GM21528 (cell line): ENCODE measurements around the gene GRK3.
"Not testable (repeated sequence)": the region's sequence is repeated elsewhere in the genome, so short reads cannot be mapped to it uniquely, and the experiment has no call there.

ENCODE experiments used
- ATAC-seq: cut with Tn5 transposase; IDR thresholded peaks from one replicate; pipeline ENCODE4 v1.9.1; 2021; ENCODE audit warnings: mild to moderate bottlenecking, moderate library complexity; ENCODE audit not compliant: unreplicated experiment, low FRiP score

GRK3 gene

GRCh38 chr22:25693268-25693565, 128.7 kb downstream of the GRK3 start:
- ATAC-seq, result no peak

DNA sequence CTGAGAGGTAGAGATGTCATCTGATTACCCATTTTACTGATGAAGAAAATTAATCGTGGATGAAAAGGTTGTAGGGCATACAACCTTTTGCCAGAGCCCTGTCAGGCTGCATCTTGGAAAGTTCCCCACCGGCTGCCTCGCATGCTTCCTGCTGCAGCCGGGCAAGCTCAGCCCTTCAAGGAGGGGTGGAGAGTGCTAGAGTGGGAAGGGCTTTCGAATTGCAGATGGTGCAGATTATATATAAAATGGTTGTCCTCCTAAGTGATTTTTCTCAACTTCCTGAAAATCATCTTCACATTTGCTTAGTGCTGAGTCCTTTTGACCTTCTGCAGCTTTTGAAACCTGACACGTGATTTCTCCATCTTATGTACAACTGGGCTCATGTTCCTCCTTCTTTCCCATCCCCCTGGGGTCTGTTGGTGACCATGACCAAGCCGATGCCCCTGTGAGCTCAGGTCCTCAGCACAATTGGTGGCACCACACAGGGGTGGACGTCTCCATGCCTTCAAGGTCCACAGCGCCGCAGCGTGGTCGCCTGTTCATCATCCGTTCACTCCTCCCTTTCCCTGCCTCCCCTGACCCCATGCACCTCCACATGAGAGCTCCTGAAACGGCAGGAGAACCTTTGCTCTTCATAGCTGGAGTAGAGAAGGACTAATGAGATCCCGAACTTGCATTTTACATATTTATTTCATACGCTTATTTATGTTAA, 129.9 kb downstream of the GRK3 start:
- ATAC-seq, result no peak

- ATAC-seq, result no peak
Measured at GRCh38 chr22:25695146-25695545, 130.7 kb downstream of the GRK3 start.

DNA sequence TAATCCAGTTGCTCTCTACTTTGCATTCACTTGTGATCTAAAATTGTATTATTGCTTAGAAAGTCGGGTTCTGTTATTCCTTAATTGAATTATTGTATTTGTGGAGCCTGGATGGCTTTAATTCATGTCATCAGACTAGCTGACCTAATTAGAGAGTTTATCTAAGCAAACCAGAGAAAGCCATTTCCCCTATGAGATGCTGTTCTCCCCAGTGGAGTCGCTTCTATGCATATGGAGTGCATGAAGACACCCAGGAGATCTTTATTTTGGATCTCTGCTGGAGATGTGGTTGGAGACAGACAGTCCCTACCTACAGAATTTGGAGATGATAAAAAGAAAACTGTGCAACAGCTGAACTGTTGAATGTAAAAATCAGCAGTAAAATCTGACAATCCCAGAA, 132.3 kb downstream of the GRK3 start:
- ATAC-seq, result no peak

DNA sequence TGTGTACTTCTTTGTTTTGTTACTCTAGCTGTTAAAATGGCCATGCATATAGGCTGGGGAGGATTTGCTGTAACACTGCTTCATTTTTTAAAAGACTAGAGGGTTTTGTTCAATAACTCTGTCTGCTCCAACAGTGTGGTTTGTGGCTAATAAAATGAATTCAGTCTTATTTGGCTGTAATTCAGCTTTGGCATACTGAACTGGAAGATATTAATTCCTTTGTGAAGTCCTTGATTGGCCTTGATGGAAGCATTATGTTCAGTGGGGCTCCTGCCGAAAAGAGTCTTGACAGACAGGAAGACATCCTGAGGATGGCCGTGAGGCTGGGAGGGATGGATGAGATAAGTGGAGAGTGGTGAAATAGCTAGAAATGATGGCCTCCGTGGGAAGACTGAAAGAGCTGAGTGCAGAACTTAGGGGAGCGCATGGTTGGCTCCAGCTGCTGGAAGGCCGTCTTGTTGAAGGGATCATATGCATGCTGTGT, 132.7 kb downstream of the GRK3 start:
- ATAC-seq, result no peak

GRCh38 chr22:25697978-25698377, 133.5 kb downstream of the GRK3 start:
- no peak for ATAC-seq

GRCh38 chr22:25698461-25698860, 134.0 kb downstream of the GRK3 start:
- no peak for ATAC-seq

- ATAC-seq, result no peak
Measured at GRCh38 chr22:25698978-25699377, 134.5 kb downstream of the GRK3 start.

DNA sequence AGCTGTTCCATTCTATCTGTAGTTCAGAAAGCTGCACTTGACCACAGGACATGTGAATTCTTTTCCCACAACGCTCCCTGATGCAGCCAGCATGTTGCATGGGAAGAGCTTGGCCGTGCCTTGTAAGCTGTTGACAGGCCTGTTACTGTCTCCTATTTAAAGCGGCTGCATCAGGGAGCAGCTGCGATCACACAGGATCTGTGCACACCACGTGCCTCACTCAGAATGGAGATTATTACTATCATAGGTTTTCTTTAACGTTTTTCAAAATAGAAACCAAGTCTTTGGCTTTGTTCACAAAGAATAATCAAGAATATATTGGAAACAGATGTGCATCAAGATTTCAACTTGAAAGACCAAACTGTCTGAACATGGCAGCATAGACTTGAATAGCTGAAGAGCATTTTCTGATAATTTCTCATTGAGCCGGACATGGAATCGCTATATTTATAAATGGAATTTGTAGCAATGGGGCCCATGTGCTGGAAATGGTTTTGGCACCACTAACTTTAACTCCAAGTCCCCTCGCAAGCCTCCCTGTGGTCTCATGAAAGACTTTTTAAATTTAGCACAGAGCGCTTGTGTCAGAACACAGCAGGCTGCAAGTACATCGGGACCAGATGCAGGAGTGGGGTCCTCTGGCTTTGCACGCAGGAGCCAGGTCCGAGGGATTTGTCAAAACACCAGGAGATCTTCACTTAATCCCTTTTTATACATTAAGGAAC, 136.7 kb downstream of the GRK3 start:
- ATAC-seq, result no peak

GRCh38 chr22:25702040-25702439, 137.6 kb downstream of the GRK3 start:
- ATAC-seq, result no peak

DNA sequence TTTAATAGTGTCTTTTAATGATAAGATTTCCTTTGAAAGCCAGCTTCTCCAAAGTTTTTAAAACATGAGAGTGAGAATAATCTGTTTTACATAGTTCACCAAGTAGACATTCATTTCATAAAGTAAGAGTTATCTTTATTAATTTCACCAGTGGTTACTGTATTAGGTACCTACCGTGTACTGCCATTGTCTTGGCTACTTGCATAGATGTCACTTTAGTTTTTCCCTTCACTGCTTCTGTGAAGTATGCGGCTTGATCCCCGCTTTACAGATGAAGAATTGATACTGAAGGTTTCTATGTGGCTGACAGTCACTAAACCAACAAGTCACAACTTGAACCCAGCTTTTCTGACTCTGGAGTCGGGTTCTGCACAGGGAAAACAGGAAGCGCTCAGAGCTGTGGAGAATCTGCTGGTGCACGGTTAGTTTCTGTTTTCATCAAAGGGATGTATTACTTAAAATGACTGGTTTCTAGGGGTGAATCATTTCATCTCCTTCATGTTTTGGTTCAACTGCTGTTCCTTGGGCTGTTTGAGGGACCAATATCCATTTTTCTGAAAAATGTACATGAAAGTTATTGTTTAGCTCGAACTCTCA, 138.2 kb downstream of the GRK3 start:
- ATAC-seq, result no peak

DNA sequence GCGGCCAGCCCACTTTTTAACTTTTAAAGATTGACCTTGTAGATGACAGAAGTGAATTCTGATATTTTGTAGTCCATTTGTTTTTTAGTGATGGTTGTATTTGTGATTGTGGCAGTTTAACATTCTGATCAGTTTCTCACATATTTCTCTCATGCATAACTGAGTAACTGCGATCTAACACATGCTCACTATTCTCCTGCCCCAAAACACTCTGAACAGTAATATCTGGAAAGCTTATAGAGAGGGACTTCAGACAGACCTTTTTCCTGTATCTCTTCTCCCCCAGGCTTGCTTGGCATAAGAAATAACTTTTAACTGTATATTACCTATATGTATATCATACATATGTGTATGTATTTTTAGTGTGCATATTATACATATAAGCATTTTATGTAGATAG, 140.2 kb downstream of the GRK3 start:
- no peak for ATAC-seq

GRCh38 chr22:25706197-25706596, 141.7 kb downstream of the GRK3 start:
- ATAC-seq, result no peak

- ATAC-seq, result not testable (repeated sequence)
Measured at GRCh38 chr22:25708430-25708829, 144.0 kb downstream of the GRK3 start.

DNA sequence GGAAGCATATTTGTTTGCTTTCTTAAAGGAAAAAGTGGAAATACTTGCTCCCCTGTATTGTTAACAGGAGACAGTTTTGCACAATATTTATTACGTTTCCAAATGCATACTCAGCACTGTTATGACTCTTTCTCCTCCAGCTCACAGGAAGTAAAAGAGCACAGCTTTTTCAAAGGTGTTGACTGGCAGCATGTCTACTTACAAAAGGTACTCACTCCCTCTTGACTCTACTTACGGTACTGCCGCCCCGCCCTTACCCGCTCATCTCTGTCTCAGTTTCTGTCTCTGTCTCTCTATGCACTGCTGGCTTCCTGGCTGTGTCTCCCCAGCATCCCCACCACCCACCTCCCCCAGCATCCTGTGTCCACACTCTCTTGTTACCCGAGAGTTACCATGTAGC, 145.3 kb downstream of the GRK3 start:
- no peak for ATAC-seq

DNA sequence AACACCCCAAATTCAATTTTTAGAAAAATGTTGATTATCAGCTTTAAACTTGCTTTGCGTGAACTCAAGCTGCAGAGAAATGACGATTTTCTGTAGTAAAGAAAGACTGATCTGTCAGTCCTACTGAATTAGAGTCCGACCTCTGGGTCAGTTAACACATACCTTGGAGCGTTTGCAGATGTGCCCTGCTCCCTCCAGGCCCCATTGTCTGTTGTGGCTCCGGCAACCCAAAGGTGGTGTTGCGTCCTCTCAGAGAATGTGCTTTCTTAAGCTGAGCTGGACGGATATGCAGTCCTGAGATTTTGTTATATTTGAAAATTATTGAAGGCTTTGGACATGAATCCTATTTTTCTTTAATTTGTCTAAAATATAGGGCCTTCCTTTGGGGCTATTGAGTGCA, 146.0 kb downstream of the GRK3 start:
- ATAC-seq, result no peak

- ATAC-seq, result no peak
Measured at GRCh38 chr22:25711491-25711890, 147.0 kb downstream of the GRK3 start.

- ATAC-seq, result no peak
Measured at GRCh38 chr22:25712661-25713400, 148.4 kb downstream of the GRK3 start.

GRCh38 chr22:25714070-25714469, 149.6 kb downstream of the GRK3 start:
- no peak for ATAC-seq

DNA sequence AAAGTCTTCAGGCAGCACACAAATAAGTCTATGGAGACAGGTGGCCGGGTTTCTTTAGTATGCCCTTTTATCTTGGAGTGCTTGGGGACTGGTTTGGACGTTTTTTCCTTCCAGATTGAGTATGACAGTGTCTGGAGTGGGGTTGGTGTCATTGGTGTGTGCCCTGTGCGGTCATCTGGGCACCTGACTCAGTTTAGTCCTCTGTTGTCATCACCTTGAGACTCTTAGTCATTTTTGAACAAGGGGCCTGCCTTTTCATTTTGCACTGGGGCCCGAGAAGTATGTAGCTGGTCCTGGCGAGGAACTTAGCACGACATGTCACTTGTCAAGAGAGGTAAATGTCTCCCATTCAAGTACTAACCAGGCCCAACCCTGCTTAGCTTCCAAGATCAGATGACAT, 150.3 kb downstream of the GRK3 start:
- ATAC-seq, result no peak

DNA sequence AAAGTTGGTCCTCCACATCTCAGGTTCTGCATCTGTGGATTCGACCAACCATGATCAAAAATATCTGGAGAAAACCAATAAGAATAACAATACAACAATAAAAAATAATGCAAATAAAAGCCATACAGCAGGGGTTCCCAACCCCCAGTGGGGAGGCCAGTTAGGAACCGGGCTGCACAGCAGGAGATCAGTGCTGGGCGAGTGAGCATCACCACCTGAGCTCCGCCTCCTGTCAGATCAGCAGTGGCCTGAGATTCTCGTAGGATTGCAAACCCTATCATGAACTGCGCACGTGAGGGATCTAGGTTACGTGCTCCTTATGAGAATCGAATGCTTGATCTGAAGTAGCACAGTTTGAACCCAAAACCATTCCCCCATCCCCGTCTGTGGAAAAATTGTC, 152.2 kb downstream of the GRK3 start:
- ATAC-seq, result no peak
